ENCODE results near the gene GRM1. TPM values are rescaled to one million over a fixed set of nuclear protein-coding genes. Genes with fewer than 3 reads are reported as not detected.

The GRM1 gene
- polyA plus RNA-seq, 3 donors = not detected

DNA sequence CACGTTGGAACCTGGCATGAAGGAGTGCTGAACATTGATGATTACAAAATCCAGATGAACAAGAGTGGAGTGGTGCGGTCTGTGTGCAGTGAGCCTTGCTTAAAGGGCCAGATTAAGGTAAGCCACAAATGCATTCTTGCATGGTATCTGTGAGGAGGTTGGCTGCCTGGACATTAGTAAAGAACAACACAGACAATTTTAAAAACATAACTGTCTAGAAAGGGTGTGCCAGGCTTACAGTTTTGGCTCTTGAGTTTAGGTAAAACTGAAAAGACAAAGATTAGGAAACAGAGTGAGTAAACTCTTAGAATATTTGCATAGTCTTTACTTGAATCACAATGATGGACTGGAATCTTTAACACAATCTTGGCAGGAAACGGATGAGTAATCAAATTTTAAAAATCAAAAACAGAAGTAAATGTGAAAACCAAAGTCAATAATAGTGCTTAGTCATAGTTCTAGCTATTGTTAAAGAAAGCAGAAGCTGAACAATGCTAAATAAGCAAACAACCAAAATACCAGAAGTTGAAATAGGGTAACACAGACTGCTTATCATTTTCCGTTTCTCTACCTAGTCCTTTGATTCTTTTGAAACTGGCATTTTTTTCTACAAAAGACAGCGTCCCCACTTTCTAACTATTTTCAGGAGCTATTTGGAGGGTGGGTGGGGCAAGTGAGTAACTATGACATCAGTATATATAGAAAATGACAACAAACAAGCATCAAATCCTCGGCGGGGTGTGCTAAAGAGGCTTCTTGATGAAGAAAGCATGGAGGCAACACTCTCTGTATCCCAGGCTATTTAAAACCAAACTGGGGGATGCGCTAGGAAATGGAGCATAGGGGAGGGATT lies 328.9 kb downstream of the GRM1 start:
- Histone ChIP-seq H3K9ac (ENCODE audit: insufficient read depth, low read length, poor library complexity, severe bottlenecking) (peak overlapping the region; percentile 51), H3K4me3 (replicated peaks in 1 of 3; ENCODE audit: low read depth in 2 of 3, low read length in 3 of 3) (peak overlapping the region; percentile 19 to 70 (median 67)), H3K4me2 (replicated peaks; ENCODE audit: extremely low read depth, low read length, poor library complexity, severe bottlenecking) (peak overlapping the region; percentile 66), H3K79me2 (ENCODE audit: insufficient read depth, low read length) (no peaks in the 10 kb centered on the region), H3K9me3 (replicated peaks in 1 of 2; ENCODE audit: control insufficient read depth in 1 of 2, insufficient read depth in 1 of 2, low read length in 2 of 2) (no peaks in the 10 kb centered on the region), H3K27me3 (ENCODE audit: control insufficient read depth in 2 of 2, insufficient read depth in 2 of 2, low read length in 2 of 2) (no peaks in the 10 kb centered on the region), H2AFZ (ENCODE audit: insufficient read depth, low read depth, low read length, poor library complexity, severe bottlenecking) (peak overlapping the region; percentile 37), H3K36me3 (replicated peaks in 1 of 2; ENCODE audit: control insufficient read depth in 1 of 2, insufficient read depth in 2 of 2, low read length in 2 of 2) (no peaks in the 10 kb centered on the region), H3K4me1 (ENCODE audit: control insufficient read depth in 1 of 2, insufficient read depth in 2 of 2, low read length in 2 of 2) (peaks cover 33 to 36% of the 10 kb centered on the region in 2 donors), H4K20me1 (ENCODE audit: insufficient read depth, low read length) (no peaks in the 10 kb centered on the region), H3K27ac (ENCODE audit: low read depth in 1 of 2, low read length in 2 of 2) (peak overlapping the region; percentile 36 to 88)
- H3K27ac Mint-ChIP-seq = peak overlapping the region; percentile 84 to 98 (median 95)
- H3K9me3 Mint-ChIP-seq = peaks cover 0 to 2% (median 0%) of the 10 kb centered on the region in 7 donors
- DNase-seq = peak; percentile 73 to 88 (median 82)
- peak overlapping the region; percentile 47 to 86 for H3K4me3 Mint-ChIP-seq
- intact Hi-C loops (cut with micrococcal nuclease) = loop anchor here in 1 of 2 donors (5.0 kb wide), 1 partner anchor 66 kb away; no protein-coding TSS in a partner anchor
- H3K36me3 Mint-ChIP-seq = no peaks in the 10 kb centered on the region
- peaks cover 46% of the 10 kb centered on the region for H3K4me1 Mint-ChIP-seq
- TF ChIP-seq CTCF (IDR thresholded peaks at IDR 0.05) = no peak
- peaks cover 1 to 8% (median 3%) of the 10 kb centered on the region in 3 donors for H3K27me3 Mint-ChIP-seq (ENCODE audit: low read depth in 3 of 3)
- no CpG with 5 or more reads among the region's 8 CpGs for WGBS (ENCODE audit: insufficient coverage)

DNA sequence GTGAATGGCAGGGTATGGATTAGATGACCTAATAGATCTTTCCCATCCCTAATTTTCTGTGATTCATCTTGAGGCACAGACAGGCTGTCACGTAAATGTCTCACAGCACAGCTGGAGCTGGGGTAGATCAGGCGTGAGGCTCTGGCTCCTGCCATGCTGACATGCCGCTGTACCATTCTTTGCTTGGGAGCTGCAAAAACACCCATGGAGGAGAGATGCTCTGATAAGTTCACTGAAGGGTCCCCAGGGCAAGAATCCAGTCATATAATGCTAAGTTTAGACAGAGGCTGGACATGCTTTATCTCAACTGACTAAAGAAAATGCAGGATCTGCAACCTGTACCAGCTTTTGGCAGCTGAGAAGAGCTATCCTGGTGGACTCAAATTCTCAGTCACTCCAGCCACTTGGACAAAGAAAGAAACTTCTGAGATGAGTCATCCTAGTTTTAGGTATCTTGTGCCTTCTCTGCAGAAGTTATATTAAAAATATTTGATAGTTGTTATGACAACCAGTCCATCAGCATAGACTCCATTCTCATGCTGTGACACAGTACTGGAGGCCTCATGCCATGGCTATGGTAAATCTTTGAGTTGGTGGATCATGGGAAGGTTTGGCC lies 329.7 kb downstream of the GRM1 start:
- H3K9me3 ChIP-seq (replicated peaks in 1 of 2; ENCODE audit: control insufficient read depth in 1 of 2, insufficient read depth in 1 of 2, low read length in 2 of 2) = no peaks in the 10 kb centered on the region
- H2AFZ ChIP-seq (ENCODE audit: insufficient read depth, low read depth, low read length, poor library complexity, severe bottlenecking) = peak overlapping the region; percentile 37
- H3K4me3 Mint-ChIP-seq = peak overlapping the region; percentile 47 to 86
- no peaks in the 10 kb centered on the region for H3K36me3 Mint-ChIP-seq
- no peaks in the 10 kb centered on the region for H4K20me1 ChIP-seq (ENCODE audit: insufficient read depth, low read length)
- H3K27me3 Mint-ChIP-seq (ENCODE audit: low read depth in 3 of 3) = peaks cover 1 to 8% (median 3%) of the 10 kb centered on the region in 3 donors
- no peaks in the 10 kb centered on the region for H3K36me3 ChIP-seq (replicated peaks in 1 of 2; ENCODE audit: control insufficient read depth in 1 of 2, insufficient read depth in 2 of 2, low read length in 2 of 2)
- no peaks in the 10 kb centered on the region for H3K27me3 ChIP-seq (ENCODE audit: control insufficient read depth in 2 of 2, insufficient read depth in 2 of 2, low read length in 2 of 2)
- peak overlapping the region; percentile 32 to 88 for H3K27ac ChIP-seq (ENCODE audit: low read depth in 1 of 2, low read length in 2 of 2)
- no peak for TF ChIP-seq CTCF (IDR thresholded peaks at IDR 0.05)
- WGBS (ENCODE audit: insufficient coverage) = no CpG with 5 or more reads among the region's 3 CpGs
- H3K9ac ChIP-seq (ENCODE audit: insufficient read depth, low read length, poor library complexity, severe bottlenecking) = peak overlapping the region; percentile 51
- peak overlapping the region; percentile 66 for H3K4me2 ChIP-seq (replicated peaks; ENCODE audit: extremely low read depth, low read length, poor library complexity, severe bottlenecking)
- peaks cover 33 to 36% of the 10 kb centered on the region in 2 donors for H3K4me1 ChIP-seq (ENCODE audit: control insufficient read depth in 1 of 2, insufficient read depth in 2 of 2, low read length in 2 of 2)
- peak overlapping the region; percentile 19 to 70 (median 67) for H3K4me3 ChIP-seq (replicated peaks in 1 of 3; ENCODE audit: low read depth in 2 of 3, low read length in 3 of 3)
- H3K4me1 Mint-ChIP-seq = peaks cover 46% of the 10 kb centered on the region
- H3K9me3 Mint-ChIP-seq = peaks cover 0 to 2% (median 0%) of the 10 kb centered on the region in 7 donors
- peak; percentile 32 to 45 (median 40) for DNase-seq
- H3K27ac Mint-ChIP-seq = peak overlapping the region; percentile 84 to 98 (median 95)
- intact Hi-C loops (cut with micrococcal nuclease) = loop anchor here in 1 of 2 donors (5.0 kb wide), 1 partner anchor 66 kb away; no protein-coding TSS in a partner anchor
- H3K79me2 ChIP-seq (ENCODE audit: insufficient read depth, low read length) = no peaks in the 10 kb centered on the region

Measured in CD14-positive monocyte (primary cell).